ENCODE results near the gene ENDOD1.

DNA sequence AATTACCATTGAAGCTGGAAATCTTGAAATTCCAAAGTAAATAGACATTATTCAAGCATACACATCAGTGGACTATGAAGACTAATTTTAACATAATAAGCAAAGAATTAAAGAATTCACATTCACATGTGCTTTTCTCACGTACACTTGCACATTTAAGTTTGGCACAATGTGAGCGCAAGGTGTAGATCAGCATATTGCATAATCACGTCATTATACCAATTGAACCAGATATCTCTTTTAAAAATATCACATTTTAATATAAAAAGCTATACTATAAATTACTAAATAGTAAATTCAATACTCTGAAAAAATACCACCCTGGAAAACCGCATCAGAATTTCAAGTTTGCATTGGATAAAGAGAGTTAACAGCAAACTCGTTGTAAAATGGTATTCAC is 80.6 kb downstream of the ENDOD1 start:
- no peak for TF ChIP-seq EZH2 (IDR thresholded peaks at IDR 0.05; ENCODE audit: low read depth)
- TF ChIP-seq, protein P1, sequence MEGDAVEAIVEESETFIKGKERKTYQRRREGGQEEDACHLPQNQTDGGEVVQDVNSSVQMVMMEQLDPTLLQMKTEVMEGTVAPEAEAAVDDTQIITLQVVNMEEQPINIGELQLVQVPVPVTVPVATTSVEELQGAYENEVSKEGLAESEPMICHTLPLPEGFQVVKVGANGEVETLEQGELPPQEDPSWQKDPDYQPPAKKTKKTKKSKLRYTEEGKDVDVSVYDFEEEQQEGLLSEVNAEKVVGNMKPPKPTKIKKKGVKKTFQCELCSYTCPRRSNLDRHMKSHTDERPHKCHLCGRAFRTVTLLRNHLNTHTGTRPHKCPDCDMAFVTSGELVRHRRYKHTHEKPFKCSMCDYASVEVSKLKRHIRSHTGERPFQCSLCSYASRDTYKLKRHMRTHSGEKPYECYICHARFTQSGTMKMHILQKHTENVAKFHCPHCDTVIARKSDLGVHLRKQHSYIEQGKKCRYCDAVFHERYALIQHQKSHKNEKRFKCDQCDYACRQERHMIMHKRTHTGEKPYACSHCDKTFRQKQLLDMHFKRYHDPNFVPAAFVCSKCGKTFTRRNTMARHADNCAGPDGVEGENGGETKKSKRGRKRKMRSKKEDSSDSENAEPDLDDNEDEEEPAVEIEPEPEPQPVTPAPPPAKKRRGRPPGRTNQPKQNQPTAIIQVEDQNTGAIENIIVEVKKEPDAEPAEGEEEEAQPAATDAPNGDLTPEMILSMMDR (conservative IDR thresholded peaks at IDR 0.05), result no peak

Measured in PC-9 (cell line).